IMR-90 (cell line): ENCODE measurements around the gene SGMS1.

Source experiments
- BHLHE40 ChIP-seq: fragments of 150-350 bp; IDR thresholded peaks from 2 replicates; pipeline ENCODE4 v1.6.1; 2016; ENCODE audit warnings: mild to moderate bottlenecking, low read depth, low read length
- CEBPB ChIP-seq: IDR thresholded peaks from 2 replicates; pipeline ENCODE4 v1.6.1; 2012; ENCODE audit warnings: low read depth, low read length, improper control_type of control experiment
- CHD1 ChIP-seq: IDR thresholded peaks from 2 replicates; pipeline ENCODE4 v1.6.1; 2012; ENCODE audit warnings: low read depth, low read length, improper control_type of control experiment
- MXI1 ChIP-seq: IDR thresholded peaks from 2 replicates; pipeline ENCODE4 v1.6.1; 2012; ENCODE audit warnings: low read depth, mild to moderate bottlenecking, low read length, moderate library complexity, borderline replicate concordance
- POLR2A ChIP-seq: IDR thresholded peaks from 2 replicates; pipeline ENCODE4 v1.6.1; 2012; ENCODE audit warnings: mild to moderate bottlenecking, low read depth, low read length
- SMC3 ChIP-seq: fragments of 150-350 bp; IDR thresholded peaks from 2 replicates; pipeline ENCODE4 v1.6.1; 2016; ENCODE audit warnings: low read depth, mild to moderate bottlenecking, antibody characterized with exemption, low read length, moderate library complexity
- TF ChIP-seq, protein P1 (sequence below): conservative IDR thresholded peaks from 2 replicates; pipeline ENCODE4 v1.5.1; 2012; ENCODE audit warnings: mild to moderate bottlenecking, low read depth, low read length, improper control_type of control experiment
- TF ChIP-seq, protein P2 (sequence below): fragments of 150-350 bp; IDR thresholded peaks from 2 replicates; pipeline ENCODE4 v1.6.1; 2017; ENCODE audit warnings: mild to moderate bottlenecking, antibody characterized with exemption, low read length, low read depth

DNA sequence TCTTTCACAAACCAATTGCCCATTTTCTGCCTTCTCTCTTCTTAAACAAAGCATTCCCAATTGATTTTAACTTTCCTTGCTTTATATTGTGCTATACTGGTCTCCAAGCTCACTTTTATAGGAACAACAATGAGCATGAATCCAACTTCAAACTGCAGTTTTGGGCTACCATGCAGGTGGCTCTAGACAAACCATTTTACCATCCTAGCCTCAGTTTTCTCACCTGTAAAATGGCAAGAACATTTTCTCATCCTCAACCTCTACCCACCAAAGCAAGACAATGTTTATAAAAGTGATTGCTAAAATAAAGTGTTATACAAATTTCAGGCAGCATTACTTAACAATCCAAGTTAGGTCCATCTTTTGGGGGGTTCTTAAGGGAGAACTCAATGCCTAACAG lies 305.6 kb downstream of the SGMS1 start:
- no peak for TF ChIP-seq CEBPB
- TF ChIP-seq, protein P1, sequence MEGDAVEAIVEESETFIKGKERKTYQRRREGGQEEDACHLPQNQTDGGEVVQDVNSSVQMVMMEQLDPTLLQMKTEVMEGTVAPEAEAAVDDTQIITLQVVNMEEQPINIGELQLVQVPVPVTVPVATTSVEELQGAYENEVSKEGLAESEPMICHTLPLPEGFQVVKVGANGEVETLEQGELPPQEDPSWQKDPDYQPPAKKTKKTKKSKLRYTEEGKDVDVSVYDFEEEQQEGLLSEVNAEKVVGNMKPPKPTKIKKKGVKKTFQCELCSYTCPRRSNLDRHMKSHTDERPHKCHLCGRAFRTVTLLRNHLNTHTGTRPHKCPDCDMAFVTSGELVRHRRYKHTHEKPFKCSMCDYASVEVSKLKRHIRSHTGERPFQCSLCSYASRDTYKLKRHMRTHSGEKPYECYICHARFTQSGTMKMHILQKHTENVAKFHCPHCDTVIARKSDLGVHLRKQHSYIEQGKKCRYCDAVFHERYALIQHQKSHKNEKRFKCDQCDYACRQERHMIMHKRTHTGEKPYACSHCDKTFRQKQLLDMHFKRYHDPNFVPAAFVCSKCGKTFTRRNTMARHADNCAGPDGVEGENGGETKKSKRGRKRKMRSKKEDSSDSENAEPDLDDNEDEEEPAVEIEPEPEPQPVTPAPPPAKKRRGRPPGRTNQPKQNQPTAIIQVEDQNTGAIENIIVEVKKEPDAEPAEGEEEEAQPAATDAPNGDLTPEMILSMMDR, result no peak
- no peak for TF ChIP-seq BHLHE40
- TF ChIP-seq SMC3, result no peak
- TF ChIP-seq POLR2A, result no peak
- TF ChIP-seq, protein P2, sequence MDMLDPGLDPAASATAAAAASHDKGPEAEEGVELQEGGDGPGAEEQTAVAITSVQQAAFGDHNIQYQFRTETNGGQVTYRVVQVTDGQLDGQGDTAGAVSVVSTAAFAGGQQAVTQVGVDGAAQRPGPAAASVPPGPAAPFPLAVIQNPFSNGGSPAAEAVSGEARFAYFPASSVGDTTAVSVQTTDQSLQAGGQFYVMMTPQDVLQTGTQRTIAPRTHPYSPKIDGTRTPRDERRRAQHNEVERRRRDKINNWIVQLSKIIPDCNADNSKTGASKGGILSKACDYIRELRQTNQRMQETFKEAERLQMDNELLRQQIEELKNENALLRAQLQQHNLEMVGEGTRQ, result no peak
- no peak for TF ChIP-seq MXI1
- TF ChIP-seq CHD1, result no peak
